HG03103 (cell line): ENCODE results near the gene WRNIP1.

ENCODE experiments used
- ATAC-seq: cut with Tn5 transposase; IDR thresholded peaks from one replicate; pipeline ENCODE4 v1.9.1; 2021; ENCODE audit warnings: low read depth; ENCODE audit not compliant: unreplicated experiment

WRNIP1 gene

GRCh38 chr6:2830183-2830582 lies 65.0 kb downstream of the WRNIP1 start:
- ATAC-seq = no peak

GRCh38 chr6:2831392-2831791 lies 66.2 kb downstream of the WRNIP1 start:
- ATAC-seq = no peak

- ATAC-seq = no peak
Observed at GRCh38 chr6:2834262-2834661, 69.1 kb downstream of the WRNIP1 start.
